GM23338 (cell line): ENCODE measurements around the gene C4orf51. TPM values are rescaled to one million over a fixed set of nuclear protein-coding genes. Genes with fewer than 3 reads are reported as not detected.

Source experiments
- ATAC-seq: fragments of 200-7000 bp; cut with Tn5 transposase; 3 replicates; pipeline ENCODE4 v1.9.1; 2020
- DNase-seq: peaks from one replicate; pipeline ENCODE4 v3.0.0-alpha.2; 2015; ENCODE audit warnings: low spot score
- H2AFZ ChIP-seq: fragments of 200-600 bp; sonication (generic); 2 replicates; pipeline ENCODE4 v1.8.0; 2016; ENCODE audit warnings: antibody characterized with exemption, mild to moderate bottlenecking, moderate library complexity
- H3F3A ChIP-seq: fragments of 200-600 bp; sonication (generic); replicated peaks from 2 replicates; pipeline ENCODE4 v1.8.0; 2017; ENCODE audit warnings: antibody characterized with exemption, mixed run types, low read depth
- H3K27ac ChIP-seq: fragments of 200-600 bp; sonication (generic); 2 replicates; pipeline ENCODE4 v1.6.1; 2016; ENCODE audit warnings: low read depth
- H3K27me3 ChIP-seq: fragments of 200-600 bp; sonication (generic); 2 replicates; pipeline ENCODE4 v1.8.0; 2016; ENCODE audit warnings: mild to moderate bottlenecking, mixed run types, moderate library complexity; ENCODE audit not compliant: insufficient read depth
- H3K36me3 ChIP-seq: fragments of 200-600 bp; sonication (generic); 2 replicates; pipeline ENCODE4 v1.8.0; 2016; ENCODE audit warnings: mild to moderate bottlenecking; ENCODE audit not compliant: insufficient read depth
- H3K4me1 ChIP-seq: fragments of 200-600 bp; sonication (generic); 2 replicates; pipeline ENCODE4 v1.8.0; 2016; ENCODE audit warnings: mild to moderate bottlenecking, moderate library complexity; ENCODE audit not compliant: insufficient read depth
- H3K4me2 ChIP-seq: fragments of 200-600 bp; sonication (generic); 2 replicates; pipeline ENCODE4 v1.7.1; 2017; ENCODE audit warnings: mixed run types
- H3K4me3 ChIP-seq: fragments of 200-600 bp; sonication (generic); 2 replicates; pipeline ENCODE4 v1.6.1; 2016; ENCODE audit warnings: mixed run types
- H3K79me2 ChIP-seq: fragments of 200-600 bp; sonication (generic); replicated peaks from 2 replicates; pipeline ENCODE4 v1.8.0; 2017; ENCODE audit warnings: mild to moderate bottlenecking; ENCODE audit not compliant: insufficient read depth
- H3K9me2 ChIP-seq: fragments of 200-600 bp; sonication (generic); 2 replicates; pipeline ENCODE4 v1.8.0; 2017; ENCODE audit not compliant: insufficient read depth
- H4K20me1 ChIP-seq: fragments of 200-600 bp; sonication (generic); replicated peaks from 2 replicates; pipeline ENCODE4 v1.8.0; 2017; ENCODE audit warnings: mild to moderate bottlenecking; ENCODE audit not compliant: insufficient read depth
- H3K27ac Mint-ChIP-seq: 2 replicates; pipeline ENCODE4 v1.8.0; 2020; ENCODE audit warnings: inconsistent platforms, mild to moderate bottlenecking, moderate library complexity, mixed read lengths
- H3K27me3 Mint-ChIP-seq: 3 replicates; pipeline ENCODE4 v1.8.0; 2022; ENCODE audit warnings: low read depth, mild to moderate bottlenecking, moderate library complexity, mixed read lengths, inconsistent platforms; ENCODE audit not compliant: insufficient read depth, poor library complexity
- H3K36me3 Mint-ChIP-seq: 3 replicates; pipeline ENCODE4 v1.8.0; 2021; ENCODE audit warnings: low read depth, mild to moderate bottlenecking, inconsistent platforms, moderate library complexity, mixed read lengths
- H3K4me1 Mint-ChIP-seq: 3 replicates; pipeline ENCODE4 v1.8.0; 2020; ENCODE audit warnings: mild to moderate bottlenecking, inconsistent platforms, mixed read lengths
- H3K4me3 Mint-ChIP-seq: 3 replicates; pipeline ENCODE4 v1.8.0; 2021; ENCODE audit warnings: moderate library complexity, mild to moderate bottlenecking, inconsistent platforms, mixed read lengths
- H3K9me3 Mint-ChIP-seq: 3 replicates; pipeline ENCODE4 v1.8.0; 2020; ENCODE audit warnings: moderate library complexity, mild to moderate bottlenecking, inconsistent platforms, mixed read lengths
- ETS1 ChIP-seq: IDR thresholded peaks from 2 replicates; pipeline ENCODE4 v1.6.1; 2016; ENCODE audit warnings: antibody characterized with exemption
- JUNB ChIP-seq: IDR thresholded peaks from one replicate; pipeline ENCODE4 v1.6.1; 2016; ENCODE audit warnings: antibody characterized with exemption; ENCODE audit not compliant: unreplicated experiment
- NANOG ChIP-seq: IDR thresholded peaks from 2 replicates; pipeline ENCODE4 v1.6.1; 2016; ENCODE audit warnings: antibody characterized with exemption, borderline replicate concordance
- STAT1 ChIP-seq: IDR thresholded peaks from one replicate; pipeline ENCODE4 v1.6.1; 2016; ENCODE audit warnings: antibody characterized with exemption; ENCODE audit not compliant: unreplicated experiment
- ZNF114 ChIP-seq: fragments of 250-450 bp; sonication (Bioruptor Pico); IDR thresholded peaks from 2 replicates; pipeline ENCODE4 v1.5.0; 2020; ENCODE audit warnings: mild to moderate bottlenecking, moderate library complexity
- ZNF331 ChIP-seq: fragments of 250-450 bp; sonication (Bioruptor Pico); IDR thresholded peaks from 2 replicates; pipeline ENCODE4 v1.5.0; 2020; ENCODE audit warnings: low read depth, mild to moderate bottlenecking, moderate library complexity
- polyA plus RNA-seq: library from polyadenylated mRNA; unstranded; fragments of >200 nt; fragmentation: Nextera tagmentation; extraction: Ambion mirVana; gene quantifications from 2 replicates; pipeline ENCODE4 v1.2.1, GENCODE V29; 2016
- total RNA-seq: library from RNA; depleted of rRNA; stranded (reverse); fragments of >200 nt; shearing (Covaris generic); gene quantifications from 2 replicates; pipeline ENCODE4 v1.2.3, GENCODE V29; 2014
- TF ChIP-seq, protein P1 (sequence below): IDR thresholded peaks from one replicate; pipeline ENCODE4 v1.6.1; 2018; ENCODE audit warnings: antibody characterized with exemption; ENCODE audit not compliant: unreplicated experiment
- TF ChIP-seq, protein P2 (sequence below), 2 experiments: fragments of 200-600 bp in 1 of 2; sonication (generic) in 1 of 2; conservative IDR thresholded peaks; 2 replicates each; pipeline versions ENCODE4 v1.5.1 to v1.6.1; 2016 to 2017; ENCODE audit warnings: antibody characterized with exemption in 2 of 2, low read depth in 2 of 2, mild to moderate bottlenecking in 2 of 2, moderate library complexity in 1 of 2

Gene C4orf51
- total and polyA plus RNA-seq, 2 experiments from 2014 or later, result not detected

GRCh38 chr4:145773581-145774234 lies 93.8 kb downstream of the C4orf51 start (continued):
- TF ChIP-seq, protein P1, sequence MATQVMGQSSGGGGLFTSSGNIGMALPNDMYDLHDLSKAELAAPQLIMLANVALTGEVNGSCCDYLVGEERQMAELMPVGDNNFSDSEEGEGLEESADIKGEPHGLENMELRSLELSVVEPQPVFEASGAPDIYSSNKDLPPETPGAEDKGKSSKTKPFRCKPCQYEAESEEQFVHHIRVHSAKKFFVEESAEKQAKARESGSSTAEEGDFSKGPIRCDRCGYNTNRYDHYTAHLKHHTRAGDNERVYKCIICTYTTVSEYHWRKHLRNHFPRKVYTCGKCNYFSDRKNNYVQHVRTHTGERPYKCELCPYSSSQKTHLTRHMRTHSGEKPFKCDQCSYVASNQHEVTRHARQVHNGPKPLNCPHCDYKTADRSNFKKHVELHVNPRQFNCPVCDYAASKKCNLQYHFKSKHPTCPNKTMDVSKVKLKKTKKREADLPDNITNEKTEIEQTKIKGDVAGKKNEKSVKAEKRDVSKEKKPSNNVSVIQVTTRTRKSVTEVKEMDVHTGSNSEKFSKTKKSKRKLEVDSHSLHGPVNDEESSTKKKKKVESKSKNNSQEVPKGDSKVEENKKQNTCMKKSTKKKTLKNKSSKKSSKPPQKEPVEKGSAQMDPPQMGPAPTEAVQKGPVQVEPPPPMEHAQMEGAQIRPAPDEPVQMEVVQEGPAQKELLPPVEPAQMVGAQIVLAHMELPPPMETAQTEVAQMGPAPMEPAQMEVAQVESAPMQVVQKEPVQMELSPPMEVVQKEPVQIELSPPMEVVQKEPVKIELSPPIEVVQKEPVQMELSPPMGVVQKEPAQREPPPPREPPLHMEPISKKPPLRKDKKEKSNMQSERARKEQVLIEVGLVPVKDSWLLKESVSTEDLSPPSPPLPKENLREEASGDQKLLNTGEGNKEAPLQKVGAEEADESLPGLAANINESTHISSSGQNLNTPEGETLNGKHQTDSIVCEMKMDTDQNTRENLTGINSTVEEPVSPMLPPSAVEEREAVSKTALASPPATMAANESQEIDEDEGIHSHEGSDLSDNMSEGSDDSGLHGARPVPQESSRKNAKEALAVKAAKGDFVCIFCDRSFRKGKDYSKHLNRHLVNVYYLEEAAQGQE, result no peak
- TF ChIP-seq NANOG, result no peak
- TF ChIP-seq JUNB, result no peak
- TF ChIP-seq ETS1, result no peak

GRCh38 chr4:145774473-145774872 lies 94.5 kb downstream of the C4orf51 start:
- H3K79me2 ChIP-seq, result no peaks in the 10 kb centered on the region
- ATAC-seq (no peak), DNase-seq (no peak)
- Mint-ChIP-seq H3K36me3 (peaks cover 47% of the 10 kb centered on the region), H3K4me3 (no peak overlapping the region), H3K27ac (0 out of 2 replicates have a peak overlapping the region, but pooled peaks have one; percentile 6), H3K4me1 (peaks cover 13% of the 10 kb centered on the region; the same call in 2 of the 3 replicates), H3K27me3 (peaks cover 1% of the 10 kb centered on the region), H3K9me3 (no peaks in the 10 kb centered on the region)
- H3K4me1 ChIP-seq, result no peaks in the 10 kb centered on the region; the same call in none of the 2 replicates
- peaks cover 15% of the 10 kb centered on the region for H3K36me3 ChIP-seq
- H4K20me1 ChIP-seq, result no peaks in the 10 kb centered on the region
- no peak overlapping the region for H3K4me2 ChIP-seq
- H3K9me2 ChIP-seq, result no peaks in the 10 kb centered on the region
- no peaks in the 10 kb centered on the region for H3K27me3 ChIP-seq
- H3K4me3 ChIP-seq, result no peak overlapping the region
- H3F3A ChIP-seq, result no peaks in the 10 kb centered on the region
- no peak overlapping the region for H3K27ac ChIP-seq
- no peak overlapping the region for H2AFZ ChIP-seq
- TF ChIP-seq, protein P1, result no peak
- TF ChIP-seq, protein P2, sequence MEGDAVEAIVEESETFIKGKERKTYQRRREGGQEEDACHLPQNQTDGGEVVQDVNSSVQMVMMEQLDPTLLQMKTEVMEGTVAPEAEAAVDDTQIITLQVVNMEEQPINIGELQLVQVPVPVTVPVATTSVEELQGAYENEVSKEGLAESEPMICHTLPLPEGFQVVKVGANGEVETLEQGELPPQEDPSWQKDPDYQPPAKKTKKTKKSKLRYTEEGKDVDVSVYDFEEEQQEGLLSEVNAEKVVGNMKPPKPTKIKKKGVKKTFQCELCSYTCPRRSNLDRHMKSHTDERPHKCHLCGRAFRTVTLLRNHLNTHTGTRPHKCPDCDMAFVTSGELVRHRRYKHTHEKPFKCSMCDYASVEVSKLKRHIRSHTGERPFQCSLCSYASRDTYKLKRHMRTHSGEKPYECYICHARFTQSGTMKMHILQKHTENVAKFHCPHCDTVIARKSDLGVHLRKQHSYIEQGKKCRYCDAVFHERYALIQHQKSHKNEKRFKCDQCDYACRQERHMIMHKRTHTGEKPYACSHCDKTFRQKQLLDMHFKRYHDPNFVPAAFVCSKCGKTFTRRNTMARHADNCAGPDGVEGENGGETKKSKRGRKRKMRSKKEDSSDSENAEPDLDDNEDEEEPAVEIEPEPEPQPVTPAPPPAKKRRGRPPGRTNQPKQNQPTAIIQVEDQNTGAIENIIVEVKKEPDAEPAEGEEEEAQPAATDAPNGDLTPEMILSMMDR (conservative IDR thresholded peaks at IDR 0.05; ENCODE audit: low read depth in 2 of 2), result no peak
- TF ChIP-seq STAT1 (no peak), ZNF331 (CRISPR knock-in tag) (no peak), JUNB (no peak), ZNF114 (no peak), ETS1 (no peak)
